IPS-11a (cell line): Measurements from ENCODE around the gene SLC35F3.
"Not testable (repeated sequence)": the region's sequence is repeated elsewhere in the genome, so short reads cannot be mapped to it uniquely, and the experiment has no call there.

Experiments
- H3K4me3 ChIP-seq: one replicate; pipeline ENCODE4 v1.5.1; 2013; ENCODE audit warnings: low read depth, low read length, control low read depth

The SLC35F3 gene

GRCh38 chr1:234136073-234136472, 231.6 kb downstream of the SLC35F3 start:
- no peak overlapping the region for H3K4me3 ChIP-seq

DNA sequence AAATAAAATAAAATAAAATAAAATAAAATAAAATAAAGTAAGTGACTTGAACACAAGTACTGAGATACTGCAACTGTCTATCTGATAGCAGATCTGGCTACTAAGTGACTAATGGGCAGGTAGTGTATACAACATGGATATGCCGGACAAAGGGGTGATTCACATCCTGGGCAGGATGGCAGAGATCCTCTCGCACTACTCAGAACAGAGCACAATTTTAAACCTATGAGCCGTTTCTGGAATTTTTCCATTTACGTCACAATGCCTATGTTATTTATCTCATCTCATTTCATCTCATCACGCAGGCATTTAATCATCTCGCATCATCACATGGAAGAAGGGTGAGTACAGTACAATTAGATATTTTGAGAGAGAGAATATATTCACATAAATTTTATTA, 235.5 kb downstream of the SLC35F3 start:
- no peak overlapping the region for H3K4me3 ChIP-seq

- H3K4me3 ChIP-seq = no peak overlapping the region
Measured at GRCh38 chr1:234140388-234140787, 235.9 kb downstream of the SLC35F3 start.

GRCh38 chr1:234141006-234141405, 236.5 kb downstream of the SLC35F3 start:
- H3K4me3 ChIP-seq = no peak overlapping the region

DNA sequence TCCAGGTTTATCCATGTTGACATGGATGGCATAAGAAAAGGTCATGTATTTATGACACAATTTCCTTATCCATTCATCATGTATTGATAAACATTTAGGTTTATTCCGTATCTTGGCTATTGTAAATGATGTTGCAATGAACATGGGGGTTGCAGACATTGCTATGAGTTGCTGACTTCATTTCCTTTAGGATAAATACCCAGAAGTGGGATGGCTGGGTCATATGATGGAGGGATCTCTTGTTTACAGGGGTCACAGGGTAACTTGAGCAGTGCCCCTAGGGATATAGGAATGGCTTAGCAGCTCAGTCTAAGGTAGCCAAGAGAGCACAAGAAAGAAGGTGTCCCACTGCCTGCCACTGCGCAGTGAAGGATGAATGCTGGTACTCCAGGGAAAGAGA, 239.2 kb downstream of the SLC35F3 start:
- no peak overlapping the region for H3K4me3 ChIP-seq

GRCh38 chr1:234144901-234145300, 240.4 kb downstream of the SLC35F3 start:
- H3K4me3 ChIP-seq = no peak overlapping the region

DNA sequence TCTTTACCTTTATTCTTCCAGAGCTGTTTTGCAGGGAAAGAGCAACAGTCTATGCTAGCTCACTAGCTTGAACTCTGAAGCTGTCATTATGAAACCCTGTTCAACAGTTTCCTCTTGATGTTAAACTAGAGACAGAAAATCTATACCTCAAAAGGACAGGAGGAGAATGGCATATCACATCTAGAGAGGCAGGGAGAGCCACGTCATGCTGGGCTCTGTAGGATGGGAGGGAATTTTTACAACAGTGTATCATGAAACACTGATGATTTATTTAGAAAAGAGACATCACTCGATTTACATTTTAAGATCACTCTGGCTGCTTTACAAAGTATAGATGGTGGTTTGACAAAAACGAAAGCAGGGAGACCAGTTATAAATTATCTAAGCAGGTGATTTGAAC, 243.9 kb downstream of the SLC35F3 start:
- H3K4me3 ChIP-seq = no peak overlapping the region

- no peak overlapping the region for H3K4me3 ChIP-seq
Measured at GRCh38 chr1:234148816-234149215, 244.3 kb downstream of the SLC35F3 start.

DNA sequence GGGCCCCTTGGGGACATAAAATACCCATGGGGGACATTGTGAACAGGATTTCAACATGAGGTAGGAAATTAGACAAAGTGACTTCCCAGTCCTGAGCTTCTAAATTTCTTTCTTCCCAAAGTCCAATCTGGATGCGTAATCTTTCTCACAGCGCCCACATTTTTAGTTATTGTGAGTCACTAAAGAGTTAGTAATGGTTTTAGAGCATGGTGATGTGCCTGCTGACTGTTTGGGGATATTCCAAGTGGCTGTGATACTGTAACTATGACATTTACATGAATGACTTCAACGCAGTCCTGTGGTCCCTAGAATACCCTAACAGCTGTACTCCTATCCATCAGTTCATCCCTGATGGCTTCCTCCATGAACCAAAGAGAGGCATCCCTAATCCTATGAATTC, 244.7 kb downstream of the SLC35F3 start:
- H3K4me3 ChIP-seq = no peak overlapping the region

GRCh38 chr1:234150892-234151291, 246.4 kb downstream of the SLC35F3 start:
- no peak overlapping the region for H3K4me3 ChIP-seq

- H3K4me3 ChIP-seq = not testable (repeated sequence)
Measured at GRCh38 chr1:234152344-234152743, 247.9 kb downstream of the SLC35F3 start.

DNA sequence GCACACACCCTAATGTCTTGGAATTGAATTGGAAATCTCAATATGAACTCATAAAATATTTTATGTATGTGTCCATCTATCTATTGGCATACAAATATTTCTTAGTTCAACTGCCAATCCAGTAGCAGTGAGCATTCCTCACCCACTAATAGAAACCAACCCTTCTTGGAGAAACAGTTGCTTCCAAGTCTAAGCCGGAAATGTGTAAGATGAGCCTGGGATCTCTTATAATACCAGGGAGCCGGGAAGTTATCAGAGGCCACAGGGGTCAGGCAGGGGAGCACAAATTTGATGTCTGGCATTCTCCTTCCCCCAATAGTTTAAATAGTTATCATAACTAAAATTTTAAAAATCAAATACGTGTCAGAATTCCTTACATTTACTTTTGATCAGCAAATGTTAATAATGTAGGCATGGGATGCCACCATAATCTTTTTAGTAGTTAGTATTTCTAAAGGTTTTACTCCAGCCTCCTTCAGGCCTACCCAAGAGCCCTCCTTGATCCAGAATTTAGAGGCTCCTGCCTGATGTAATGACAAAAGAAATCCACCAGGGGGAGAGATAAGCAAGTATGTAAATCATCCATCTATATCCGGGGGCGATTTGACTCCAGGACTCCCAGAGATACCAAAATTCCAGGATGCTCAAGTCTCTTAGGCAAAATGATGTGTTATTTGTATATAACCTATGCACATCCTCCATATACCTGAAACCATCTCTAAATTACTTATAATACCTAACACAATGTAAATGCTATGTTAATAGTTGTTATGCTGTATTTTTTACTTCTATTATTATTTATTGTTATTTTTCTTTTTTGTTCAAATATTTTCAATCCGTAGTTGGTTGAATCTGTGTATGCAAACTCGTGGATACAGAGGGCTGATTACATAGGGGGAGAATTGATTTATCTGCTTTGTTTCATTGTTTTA, 250.1 kb downstream of the SLC35F3 start:
- H3K4me3 ChIP-seq = no peak overlapping the region

DNA sequence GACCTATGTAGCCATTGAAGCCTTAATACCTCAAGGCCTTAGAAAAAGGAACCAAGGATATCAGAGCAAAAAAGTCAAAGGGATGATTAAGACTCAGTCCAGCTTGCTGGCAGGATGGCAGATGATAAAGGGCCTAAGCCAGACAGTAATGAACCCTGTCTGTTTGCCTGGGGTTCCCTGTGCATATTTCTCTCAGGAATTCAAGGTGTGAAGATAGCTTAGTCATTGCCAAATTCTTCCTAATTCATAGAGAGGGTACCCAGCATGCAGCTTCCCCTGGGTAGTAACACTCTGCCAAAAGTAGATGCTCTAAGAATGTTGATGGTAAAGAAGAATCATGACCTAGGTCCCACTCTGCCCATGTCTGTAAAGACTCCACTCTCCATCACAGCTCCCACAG, 258.2 kb downstream of the SLC35F3 start:
- H3K4me3 ChIP-seq = no peak overlapping the region

DNA sequence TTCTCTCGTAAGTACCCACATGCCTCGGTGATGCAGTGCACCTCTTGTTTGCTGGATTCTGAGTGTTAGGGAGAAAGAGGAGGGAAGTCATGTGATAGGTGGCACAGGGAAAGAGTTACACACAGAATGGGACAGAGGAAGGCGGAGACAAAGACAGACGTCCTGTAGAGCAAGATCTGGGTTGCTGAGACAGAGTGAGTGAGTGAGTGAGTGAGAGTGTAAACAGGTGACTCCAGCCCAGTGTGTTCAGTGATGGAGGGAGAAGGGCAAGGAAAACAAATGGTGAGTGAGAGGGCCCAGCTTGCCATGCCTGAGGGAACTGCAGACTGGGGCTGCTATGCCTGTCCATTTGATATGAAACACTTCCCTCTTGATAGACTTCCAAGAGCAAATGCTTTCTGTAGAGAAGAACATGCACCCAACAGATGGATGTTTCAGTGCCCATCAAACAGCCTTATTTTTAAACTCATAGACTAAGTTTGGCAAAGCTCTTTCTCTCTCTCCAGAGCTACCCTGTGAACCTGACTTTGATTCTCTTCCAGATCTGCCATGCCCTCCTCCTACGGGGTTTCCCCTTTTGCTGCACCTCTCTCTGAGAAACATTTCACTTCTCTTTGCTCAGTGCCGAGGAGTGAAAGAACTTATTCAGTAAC, 258.9 kb downstream of the SLC35F3 start:
- H3K4me3 ChIP-seq = no peak overlapping the region

DNA sequence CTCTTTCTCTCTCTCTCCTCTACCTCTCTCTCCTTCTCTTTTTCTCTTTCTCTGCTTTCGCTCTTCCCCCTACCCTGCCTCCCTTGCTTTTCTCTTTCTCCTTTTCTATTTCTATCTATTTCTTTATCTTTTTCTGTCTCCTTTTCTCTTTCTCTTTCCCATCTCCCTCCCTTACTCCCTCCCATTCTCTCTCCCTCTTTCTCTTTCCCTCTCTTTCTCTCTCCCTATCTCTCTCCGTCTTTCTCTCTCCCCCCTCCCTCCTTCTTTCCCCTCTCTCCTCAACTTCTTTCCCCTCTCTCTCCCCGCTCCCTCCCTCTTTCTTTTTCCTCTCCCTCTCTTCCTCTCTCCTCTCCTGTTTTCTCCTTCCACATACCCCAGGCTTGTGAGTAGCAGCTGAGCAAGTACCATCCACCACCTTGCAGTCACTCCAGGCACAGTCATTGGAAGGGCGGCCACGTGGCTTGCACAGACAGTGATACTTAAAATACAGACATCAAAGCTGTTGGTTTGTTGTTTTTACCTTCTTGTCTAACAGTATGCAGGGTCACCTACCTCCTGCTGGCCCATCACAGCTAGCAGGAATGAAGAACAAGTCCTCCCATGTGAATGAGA, 259.7 kb downstream of the SLC35F3 start:
- no peak overlapping the region for H3K4me3 ChIP-seq

DNA sequence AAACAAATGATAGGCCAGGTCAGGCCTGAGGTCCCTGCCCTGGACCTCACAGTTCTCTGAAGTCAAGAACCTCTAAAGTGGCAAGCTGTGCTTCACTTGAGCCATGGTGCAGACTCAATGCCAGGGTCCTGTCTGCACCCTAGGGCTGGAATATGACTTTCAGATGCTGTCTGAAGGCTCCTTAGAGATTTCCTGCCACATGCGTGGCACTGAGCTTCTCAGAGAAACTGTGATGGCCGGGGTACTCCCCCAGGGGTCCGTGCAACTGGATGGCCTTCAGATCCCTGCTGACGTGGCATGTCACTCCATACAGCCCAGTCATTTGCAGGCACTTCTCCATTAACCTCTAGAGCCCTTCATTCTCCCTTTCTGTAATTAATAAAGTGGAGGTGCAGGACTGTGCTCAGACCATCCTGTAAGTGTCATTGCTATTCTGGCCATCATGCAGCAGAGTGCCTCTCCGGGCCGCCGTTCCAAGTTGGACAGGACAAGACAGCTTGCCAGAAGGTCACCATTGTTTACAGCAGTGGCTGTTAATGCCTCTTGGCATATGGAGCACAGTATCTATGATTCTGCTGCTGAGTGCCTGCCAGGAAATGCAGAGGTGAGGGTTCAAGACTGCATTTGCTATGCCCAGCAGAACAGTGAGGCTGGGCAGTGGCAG, 263.7 kb downstream of the SLC35F3 start:
- H3K4me3 ChIP-seq = no peak overlapping the region

DNA sequence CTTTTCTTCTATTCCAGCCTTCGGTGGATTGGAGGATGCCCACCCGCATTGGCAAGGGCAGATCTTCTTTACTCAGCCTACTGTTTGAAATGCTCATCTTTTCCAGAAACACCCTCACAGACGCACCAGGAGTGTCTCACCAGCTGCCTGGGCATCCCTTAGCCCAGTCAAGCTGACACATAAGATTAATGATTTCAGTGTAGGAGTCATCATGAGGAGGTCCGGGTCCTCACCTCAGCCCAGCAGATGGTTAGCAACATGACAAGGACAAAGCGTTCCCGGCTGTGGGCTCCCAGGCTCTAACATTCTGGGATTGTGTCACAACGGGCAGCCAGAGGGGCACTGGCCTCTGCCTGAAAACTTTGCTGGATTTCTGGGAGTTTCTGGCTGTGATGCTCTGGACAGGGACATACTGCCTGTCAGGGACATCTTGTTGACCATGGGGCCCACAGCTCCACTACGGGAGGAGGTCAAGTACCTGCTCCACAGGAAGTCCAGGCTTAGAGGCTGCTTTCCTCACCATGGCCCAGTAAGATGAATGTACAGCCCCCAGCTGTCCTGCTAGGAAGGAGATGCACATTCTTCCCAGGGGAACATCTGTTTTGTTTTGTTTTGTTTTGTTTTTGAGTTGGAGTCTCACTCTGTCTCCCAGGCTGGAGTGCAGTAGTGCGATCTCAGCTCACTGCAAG, 264.8 kb downstream of the SLC35F3 start:
- H3K4me3 ChIP-seq = no peak overlapping the region

DNA sequence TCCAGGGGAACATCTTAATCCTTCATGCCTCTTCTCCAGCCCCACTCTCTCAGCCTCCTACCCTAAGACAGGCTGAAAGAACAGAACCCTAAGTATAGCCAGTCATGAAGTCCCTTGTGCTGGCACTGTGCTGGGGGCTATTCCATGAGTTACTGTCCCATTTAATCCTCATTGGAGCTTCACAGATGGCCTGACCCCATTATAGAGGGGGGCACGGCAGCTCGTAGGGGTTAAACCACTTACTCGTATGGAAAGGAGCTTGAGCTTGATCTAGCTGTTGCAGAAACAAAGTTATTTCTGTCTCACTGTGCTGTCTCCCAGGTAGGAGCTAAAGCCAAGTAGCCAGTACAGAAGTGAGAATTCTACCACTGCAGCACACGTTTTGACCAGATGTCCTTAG, 265.6 kb downstream of the SLC35F3 start:
- no peak overlapping the region for H3K4me3 ChIP-seq

- H3K4me3 ChIP-seq = no peak overlapping the region
Measured at GRCh38 chr1:234170622-234171021, 266.1 kb downstream of the SLC35F3 start.

DNA sequence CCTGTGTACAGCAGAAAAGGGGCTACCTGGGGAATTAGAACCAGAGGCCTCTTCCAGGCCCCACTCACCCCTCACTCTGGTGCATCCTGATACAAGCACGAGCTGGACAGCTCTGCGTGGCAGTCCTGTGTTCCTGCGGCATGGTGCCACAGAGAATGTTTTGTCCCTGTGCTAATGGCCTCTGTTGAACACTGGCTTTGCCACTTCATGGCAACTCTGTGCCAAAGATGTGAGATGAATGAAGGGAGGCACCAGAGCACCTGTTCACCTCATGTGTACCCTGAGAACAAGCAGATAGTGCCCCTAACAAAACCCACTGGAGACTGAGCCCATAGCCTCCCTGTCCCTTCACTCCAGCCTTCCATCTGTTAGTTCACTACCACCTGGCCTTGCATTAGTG, 269.5 kb downstream of the SLC35F3 start:
- H3K4me3 ChIP-seq = no peak overlapping the region

- H3K4me3 ChIP-seq = no peak overlapping the region
Measured at GRCh38 chr1:234175363-234175762, 270.9 kb downstream of the SLC35F3 start.
